Mucosa of stomach (tissue), 1 donor: ENCODE measurements around the gene EPB41L4B.

ENCODE experiments used
- H3K27me3 ChIP-seq: one replicate; pipeline ENCODE4 v1.7.0; 2013; ENCODE audit warnings: mild to moderate bottlenecking, low read length; ENCODE audit not compliant: control insufficient read depth, insufficient read depth
- H3K36me3 ChIP-seq: one replicate; pipeline ENCODE4 v1.7.0; 2013; ENCODE audit warnings: low read length; ENCODE audit not compliant: control insufficient read depth, insufficient read depth
- H3K4me1 ChIP-seq: one replicate; pipeline ENCODE4 v1.7.0; 2013; ENCODE audit warnings: mild to moderate bottlenecking, low read length; ENCODE audit not compliant: control insufficient read depth, insufficient read depth
- H3K4me3 ChIP-seq: one replicate; pipeline ENCODE4 v1.7.0; 2013; ENCODE audit warnings: low read length
- H3K9ac ChIP-seq: one replicate; pipeline ENCODE4 v1.7.0; 2013; ENCODE audit warnings: mild to moderate bottlenecking, low read length, moderate library complexity
- H3K9me3 ChIP-seq: one replicate; pipeline ENCODE4 v1.7.0; 2013; ENCODE audit warnings: mild to moderate bottlenecking, low read length, moderate library complexity; ENCODE audit not compliant: control insufficient read depth
- donor health status: Pancreatic carcinoma.

The EPB41L4B gene

GRCh38 chr9:109273869-109274268 is 47.0 kb downstream of the EPB41L4B start:
- H3K27me3 ChIP-seq, result no peaks in the 10 kb centered on the region
- H3K4me3 ChIP-seq, result no peak overlapping the region
- no peaks in the 10 kb centered on the region for H3K36me3 ChIP-seq
- H3K9me3 ChIP-seq, result no peaks in the 10 kb centered on the region
- H3K9ac ChIP-seq, result no peak overlapping the region
- H3K4me1 ChIP-seq, result peaks cover 38% of the 10 kb centered on the region

GRCh38 chr9:109272745-109273144 is 48.1 kb downstream of the EPB41L4B start:
- H3K9me3 ChIP-seq, result no peaks in the 10 kb centered on the region
- H3K36me3 ChIP-seq, result no peaks in the 10 kb centered on the region
- no peaks in the 10 kb centered on the region for H3K27me3 ChIP-seq
- peaks cover 38% of the 10 kb centered on the region for H3K4me1 ChIP-seq
- H3K9ac ChIP-seq, result no peak overlapping the region
- no peak overlapping the region for H3K4me3 ChIP-seq

GRCh38 chr9:109272045-109272444 is 48.8 kb downstream of the EPB41L4B start:
- Histone ChIP-seq H3K4me1 (peaks cover 33% of the 10 kb centered on the region), H3K4me3 (no peak overlapping the region), H3K9ac (no peak overlapping the region)

GRCh38 chr9:109270971-109271925 is 49.6 kb downstream of the EPB41L4B start:
- Histone ChIP-seq H3K9ac (no peak overlapping the region), H3K4me1 (peaks cover 32% of the 10 kb centered on the region), H3K9me3 (no peaks in the 10 kb centered on the region), H3K4me3 (no peak overlapping the region), H3K36me3 (no peaks in the 10 kb centered on the region), H3K27me3 (no peaks in the 10 kb centered on the region)

More at GRCh38 chr9:109272045-109272444, 48.8 kb downstream of the EPB41L4B start:
- Histone ChIP-seq H3K9me3 (no peaks in the 10 kb centered on the region), H3K36me3 (no peaks in the 10 kb centered on the region), H3K27me3 (no peaks in the 10 kb centered on the region)

DNA sequence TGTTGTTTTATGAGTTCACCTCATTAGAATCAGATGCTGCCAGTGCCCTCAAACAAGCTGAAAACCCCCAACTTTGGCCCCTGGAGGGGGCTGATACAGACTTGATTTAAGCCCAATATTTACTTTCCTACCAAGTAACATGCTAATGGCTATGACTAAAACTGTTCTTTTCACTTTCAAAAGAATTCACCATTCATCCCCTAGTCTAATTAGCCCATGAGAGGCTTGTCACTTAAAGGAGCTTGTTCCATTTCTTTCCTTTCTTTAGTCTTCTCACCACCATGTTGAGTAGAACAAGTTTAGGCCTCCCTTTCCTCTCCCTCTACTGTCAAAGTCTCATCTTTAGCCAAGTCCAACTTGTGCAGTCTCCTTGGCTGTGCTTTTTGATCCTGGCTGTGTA is 50.4 kb downstream of the EPB41L4B start:
- Histone ChIP-seq H3K4me3 (no peak overlapping the region), H3K27me3 (no peaks in the 10 kb centered on the region), H3K4me1 (peaks cover 29% of the 10 kb centered on the region), H3K9me3 (no peaks in the 10 kb centered on the region), H3K36me3 (no peaks in the 10 kb centered on the region), H3K9ac (no peak overlapping the region)

GRCh38 chr9:109269839-109270238 is 51.0 kb downstream of the EPB41L4B start:
- no peaks in the 10 kb centered on the region for H3K9me3 ChIP-seq

DNA sequence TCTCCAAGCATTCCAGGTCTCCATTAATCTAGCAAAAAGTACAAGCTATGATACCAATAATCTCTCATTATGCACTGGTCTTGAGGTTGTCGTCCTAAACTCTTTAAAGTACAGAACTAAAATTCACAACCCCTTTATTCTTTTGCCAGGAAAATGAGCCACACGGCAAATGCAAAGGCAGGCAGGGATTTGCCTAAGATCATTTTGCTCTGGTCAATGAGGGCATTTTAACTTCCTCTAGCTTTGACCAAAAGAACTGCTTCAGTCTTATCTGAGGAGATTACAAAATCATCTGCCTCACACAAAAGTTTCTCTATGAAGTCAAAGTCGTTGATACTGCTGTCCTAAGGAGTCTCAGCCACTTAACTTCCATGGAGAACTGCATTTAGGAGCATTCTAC is 51.8 kb downstream of the EPB41L4B start:
- no peaks in the 10 kb centered on the region for H3K9me3 ChIP-seq

More at GRCh38 chr9:109269839-109270238, 51.0 kb downstream of the EPB41L4B start:
- Histone ChIP-seq H3K36me3 (no peaks in the 10 kb centered on the region), H3K4me1 (peaks cover 29% of the 10 kb centered on the region), H3K4me3 (no peak overlapping the region), H3K27me3 (no peaks in the 10 kb centered on the region), H3K9ac (no peak overlapping the region)

GRCh38 chr9:109267555-109267954 is 53.3 kb downstream of the EPB41L4B start:
- H3K9ac ChIP-seq, result no peak overlapping the region
- H3K4me1 ChIP-seq, result peaks cover 11% of the 10 kb centered on the region
- no peaks in the 10 kb centered on the region for H3K27me3 ChIP-seq
- no peak overlapping the region for H3K4me3 ChIP-seq
- H3K9me3 ChIP-seq, result no peaks in the 10 kb centered on the region
- no peaks in the 10 kb centered on the region for H3K36me3 ChIP-seq

More for the DNA sequence above, 51.8 kb downstream of the EPB41L4B start:
- Histone ChIP-seq H3K4me1 (peaks cover 22% of the 10 kb centered on the region), H3K4me3 (no peak overlapping the region), H3K36me3 (no peaks in the 10 kb centered on the region), H3K27me3 (no peaks in the 10 kb centered on the region), H3K9ac (no peak overlapping the region)

GRCh38 chr9:109264877-109265587 is 55.8 kb downstream of the EPB41L4B start:
- H3K27me3 ChIP-seq, result no peaks in the 10 kb centered on the region
- H3K36me3 ChIP-seq, result no peaks in the 10 kb centered on the region
- no peak overlapping the region for H3K9ac ChIP-seq
- peaks cover 7% of the 10 kb centered on the region for H3K4me1 ChIP-seq
- no peaks in the 10 kb centered on the region for H3K9me3 ChIP-seq
- H3K4me3 ChIP-seq, result no peak overlapping the region

DNA sequence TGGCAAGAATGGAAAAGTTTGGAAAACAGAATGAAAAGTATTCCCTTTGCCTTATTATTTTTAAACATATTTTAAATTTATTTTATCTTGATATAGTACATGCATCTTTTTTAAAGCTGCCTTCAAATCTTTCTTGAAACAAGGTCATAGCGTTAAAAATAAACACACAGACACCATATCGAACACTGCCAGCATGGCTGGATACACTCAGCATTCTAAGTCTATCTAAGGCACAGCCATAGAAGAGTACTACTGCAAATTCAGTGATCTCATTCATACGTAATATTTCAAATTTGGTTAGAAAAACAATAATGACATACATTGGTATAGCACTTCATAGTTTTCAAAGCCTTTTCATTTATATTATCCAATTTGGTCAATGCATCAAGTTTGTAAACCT is 57.5 kb downstream of the EPB41L4B start:
- no peaks in the 10 kb centered on the region for H3K9me3 ChIP-seq
- no peaks in the 10 kb centered on the region for H3K36me3 ChIP-seq
- H3K4me1 ChIP-seq, result peaks cover 7% of the 10 kb centered on the region
- H3K9ac ChIP-seq, result no peak overlapping the region
- no peak overlapping the region for H3K4me3 ChIP-seq
- H3K27me3 ChIP-seq, result no peaks in the 10 kb centered on the region

DNA sequence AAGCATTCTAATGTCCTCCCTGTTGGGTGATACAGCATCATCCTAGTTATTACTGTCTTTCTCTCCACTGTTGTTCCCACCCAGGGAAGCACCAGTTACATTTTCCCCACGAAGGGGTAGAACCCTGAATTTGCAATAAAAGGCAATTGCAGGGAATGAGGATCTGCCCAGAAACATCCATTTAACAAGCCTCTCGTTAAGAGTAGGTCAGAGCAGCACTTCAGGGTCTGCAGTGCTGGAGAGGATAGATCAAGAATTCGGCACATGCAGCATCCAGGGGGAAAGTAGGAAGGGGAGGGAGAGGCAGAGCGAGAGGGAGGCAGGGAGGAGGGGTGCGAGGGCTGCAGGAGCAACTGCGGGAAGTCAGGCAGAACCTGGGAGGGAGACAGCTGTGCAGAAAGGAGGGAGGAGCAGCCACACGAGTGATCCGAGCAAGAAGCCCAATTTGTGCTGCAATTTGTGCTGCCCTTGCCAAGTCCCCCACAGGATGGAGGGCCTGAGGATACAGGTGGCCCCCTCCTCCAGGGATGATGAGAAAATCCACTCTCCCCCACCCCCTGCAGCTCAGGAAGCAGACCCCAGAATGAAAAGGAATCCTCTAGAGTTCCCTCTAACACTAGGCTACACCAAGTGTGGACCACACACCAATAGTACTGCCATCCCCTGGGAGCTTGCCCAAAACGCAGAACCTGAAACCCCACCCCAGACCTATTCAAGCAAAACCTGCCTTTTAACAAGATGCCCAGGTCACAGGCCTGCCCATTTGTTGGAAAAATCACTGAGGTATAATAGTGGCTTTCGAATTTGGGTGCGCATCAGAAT is 62.2 kb downstream of the EPB41L4B start:
- Histone ChIP-seq H3K4me3 (no peak overlapping the region), H3K9me3 (no peaks in the 10 kb centered on the region), H3K4me1 (peaks cover 7% of the 10 kb centered on the region), H3K9ac (no peak overlapping the region), H3K36me3 (no peaks in the 10 kb centered on the region), H3K27me3 (no peaks in the 10 kb centered on the region)
